HG03097 (cell line): ENCODE measurements around the gene TRIM72.
"Not testable (repeated sequence)": the region's sequence is repeated elsewhere in the genome, so short reads cannot be mapped to it uniquely, and the experiment has no call there.

Experiments
- ATAC-seq: cut with Tn5 transposase; IDR thresholded peaks from one replicate; pipeline ENCODE4 v1.9.1; 2021; ENCODE audit not compliant: unreplicated experiment, low FRiP score

The TRIM72 gene

GRCh38 chr16:31190061-31190460, 23.9 kb upstream of the TRIM72 start:
- no peak for ATAC-seq

- ATAC-seq: no peak
Observed at GRCh38 chr16:31190818-31191444, 23.0 kb upstream of the TRIM72 start.

DNA sequence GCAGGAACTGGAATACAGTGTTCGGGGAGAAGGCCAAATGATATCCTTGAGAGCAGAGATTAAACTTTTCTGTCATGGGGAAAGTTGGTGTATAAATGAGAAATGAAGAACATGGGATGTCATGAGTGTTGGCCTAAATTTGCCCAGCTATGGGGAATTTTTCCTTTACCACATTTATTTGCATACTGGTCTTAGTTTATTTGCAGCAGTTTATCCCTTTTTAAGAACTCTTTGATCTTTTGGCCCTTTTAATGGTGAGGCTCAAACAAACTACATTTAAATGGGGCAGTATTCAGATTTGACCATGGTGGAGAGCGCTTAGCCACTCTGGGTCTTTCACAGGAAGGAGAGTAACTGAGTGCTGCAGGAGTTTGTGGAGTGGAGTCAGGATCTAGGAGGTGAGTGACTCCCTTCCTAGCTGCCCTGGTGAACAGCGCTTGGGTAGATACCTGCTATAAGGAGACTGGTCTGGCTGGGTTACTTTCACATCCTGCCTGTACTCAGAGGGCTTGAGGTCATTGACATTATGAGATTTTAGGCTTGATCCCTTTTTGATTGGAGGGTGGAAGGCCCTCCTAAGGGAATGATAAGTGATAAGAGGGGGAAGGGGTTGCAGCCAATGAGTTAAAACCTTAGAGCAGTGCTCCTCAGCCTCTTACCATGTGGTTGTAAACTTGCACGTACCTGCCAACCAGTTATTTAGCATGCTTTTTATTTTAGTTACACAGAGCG, 22.1 kb upstream of the TRIM72 start:
- ATAC-seq: no peak

GRCh38 chr16:31192856-31193642, 20.9 kb upstream of the TRIM72 start:
- ATAC-seq: no peak

DNA sequence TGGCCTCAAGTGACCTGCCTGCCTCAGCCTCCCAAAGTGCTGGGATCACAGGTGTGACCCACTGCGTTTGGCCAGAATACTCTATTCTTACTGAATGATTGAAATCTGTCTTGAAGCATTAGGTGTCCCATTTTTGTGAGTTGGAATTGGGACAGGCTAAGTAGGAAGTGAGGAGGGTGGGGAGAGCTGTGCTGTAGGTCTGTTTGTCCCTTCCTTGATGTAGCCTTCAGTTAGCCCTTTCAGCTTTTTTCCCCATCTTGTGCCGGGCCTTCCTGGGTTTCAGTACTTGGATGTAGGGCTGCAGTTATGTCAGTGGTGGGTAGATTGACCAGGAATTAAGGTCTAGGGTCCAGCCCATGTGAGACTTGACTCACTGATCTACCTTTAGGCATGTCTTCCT, 20.0 kb upstream of the TRIM72 start:
- no peak for ATAC-seq

- ATAC-seq: no peak
Observed at GRCh38 chr16:31194898-31195297, 19.0 kb upstream of the TRIM72 start.

GRCh38 chr16:31195861-31196260, 18.1 kb upstream of the TRIM72 start:
- not testable (repeated sequence) for ATAC-seq

DNA sequence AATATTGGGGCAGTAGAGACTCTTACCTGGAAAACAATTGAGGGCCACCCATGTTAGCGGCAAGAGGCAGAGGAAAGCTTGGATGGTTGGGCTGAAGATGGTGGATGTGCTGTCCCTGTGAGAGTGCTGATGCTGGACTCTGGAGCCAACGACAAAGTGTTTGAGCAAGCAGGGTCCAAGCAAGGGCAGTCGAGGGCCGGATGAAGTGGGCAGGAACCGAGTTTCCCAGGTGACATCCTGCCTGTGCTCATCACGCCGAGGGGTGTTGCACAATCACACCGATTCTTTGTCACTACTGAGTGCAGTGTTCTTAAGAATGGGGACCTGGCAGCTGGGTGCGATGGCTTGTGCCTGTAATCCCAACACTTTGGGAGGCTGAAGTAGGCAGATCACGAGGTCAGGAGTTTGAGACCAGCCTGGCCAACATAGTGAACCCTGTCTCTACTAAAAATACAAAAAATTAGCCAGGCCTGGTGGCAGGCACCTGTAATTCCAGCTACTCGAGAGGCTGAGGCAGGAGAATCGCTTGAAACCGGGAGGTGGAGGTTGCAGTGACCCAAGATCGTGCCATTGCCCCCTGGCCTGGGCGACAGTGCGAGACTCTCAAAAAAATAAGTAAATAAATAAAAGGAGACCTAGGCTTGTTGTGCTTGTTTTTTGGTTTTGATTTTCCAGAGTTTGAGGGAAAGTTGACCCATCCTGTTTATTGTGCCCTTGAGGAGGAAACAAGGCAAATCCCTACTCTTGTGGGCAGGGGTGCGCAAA, 17.4 kb upstream of the TRIM72 start:
- ATAC-seq: no peak

DNA sequence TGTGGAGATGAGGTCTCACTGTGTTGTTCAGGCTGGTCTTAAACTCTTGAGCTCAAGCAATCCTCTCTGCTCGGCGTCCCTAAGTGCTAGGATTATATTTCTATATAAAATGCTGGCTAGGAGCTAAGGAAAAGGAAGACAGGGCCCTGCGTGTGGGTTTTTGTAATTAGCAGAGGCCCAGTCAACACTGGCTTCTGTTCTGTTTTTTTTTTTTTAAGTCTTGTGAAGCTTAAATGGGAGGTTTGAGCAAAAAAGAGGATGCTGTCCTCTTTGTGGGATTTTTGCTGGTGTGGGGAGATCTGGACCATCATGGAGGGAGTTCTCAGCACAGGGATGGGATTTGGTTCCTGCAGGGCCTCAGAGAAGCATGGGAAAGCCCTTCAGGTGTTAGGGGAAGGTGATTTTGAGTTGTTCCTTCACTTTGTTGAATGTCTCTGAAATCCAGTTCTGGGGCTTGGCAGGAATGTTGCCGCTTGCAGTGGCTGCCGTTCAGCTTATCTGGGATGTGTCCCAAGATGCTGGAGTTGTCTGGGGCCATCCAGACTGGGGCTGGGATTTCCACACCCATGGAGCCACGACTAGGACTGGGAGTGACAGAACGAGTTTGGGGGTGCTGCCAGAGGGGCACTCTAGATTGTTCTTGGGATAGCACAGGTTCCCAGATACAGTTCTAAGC, 15.6 kb upstream of the TRIM72 start:
- ATAC-seq: no peak

GRCh38 chr16:31199430-31200041, 14.4 kb upstream of the TRIM72 start:
- ATAC-seq: no peak

- ATAC-seq: not testable (repeated sequence)
Observed at GRCh38 chr16:31200111-31200510, 13.8 kb upstream of the TRIM72 start.

- ATAC-seq: no peak
Observed at GRCh38 chr16:31200821-31201568, 12.9 kb upstream of the TRIM72 start.

DNA sequence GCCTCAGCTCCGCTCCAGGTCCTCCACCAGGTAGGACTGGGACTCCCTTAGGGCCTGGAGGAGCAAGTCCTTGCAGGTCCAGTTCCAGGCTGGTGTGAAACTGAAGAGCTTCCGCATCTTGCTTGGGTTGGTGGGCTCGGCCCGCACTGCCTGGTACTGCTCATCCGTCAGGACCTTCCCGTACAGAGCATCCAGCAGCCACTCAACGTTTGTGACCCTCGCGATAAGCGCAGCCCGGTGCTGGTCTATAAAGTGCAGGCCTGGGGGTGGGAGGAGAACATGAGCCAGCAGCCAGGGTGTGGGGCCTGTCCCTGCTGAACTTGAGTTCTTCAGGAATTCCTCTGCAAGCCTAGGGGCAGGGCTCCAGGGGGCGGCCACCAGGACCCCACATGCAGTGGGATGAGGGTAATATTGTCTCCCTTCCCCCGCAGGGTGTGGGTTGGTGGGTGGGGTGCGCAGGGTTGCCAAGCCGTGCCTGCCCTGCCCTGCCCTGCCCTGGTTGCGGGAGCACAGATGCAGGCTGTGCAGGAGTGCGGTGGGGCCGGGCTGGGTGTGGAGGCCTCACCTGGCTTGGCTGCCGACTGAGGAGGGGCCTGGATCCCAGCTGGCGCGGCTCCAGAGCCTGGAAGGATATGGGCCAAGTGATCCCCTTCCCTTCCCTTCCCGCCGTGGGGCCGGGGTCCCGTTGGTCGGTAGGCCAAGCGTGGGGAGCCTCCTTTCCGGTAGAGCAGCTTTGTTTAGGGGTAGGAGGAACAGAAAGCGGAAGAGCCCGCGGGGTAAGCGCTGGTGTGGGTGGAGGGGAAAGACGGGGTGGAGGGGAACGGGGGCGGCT, 12.1 kb upstream of the TRIM72 start:
- no peak for ATAC-seq

- ATAC-seq: no peak
Observed at GRCh38 chr16:31202414-31203375, 11.2 kb upstream of the TRIM72 start, which contains the start of gene PYCARD. Gene PYCARD, minus strand, starts transcription at chr16:31202760. Its CDS starts 70 bp downstream, at chr16:31202690.

DNA sequence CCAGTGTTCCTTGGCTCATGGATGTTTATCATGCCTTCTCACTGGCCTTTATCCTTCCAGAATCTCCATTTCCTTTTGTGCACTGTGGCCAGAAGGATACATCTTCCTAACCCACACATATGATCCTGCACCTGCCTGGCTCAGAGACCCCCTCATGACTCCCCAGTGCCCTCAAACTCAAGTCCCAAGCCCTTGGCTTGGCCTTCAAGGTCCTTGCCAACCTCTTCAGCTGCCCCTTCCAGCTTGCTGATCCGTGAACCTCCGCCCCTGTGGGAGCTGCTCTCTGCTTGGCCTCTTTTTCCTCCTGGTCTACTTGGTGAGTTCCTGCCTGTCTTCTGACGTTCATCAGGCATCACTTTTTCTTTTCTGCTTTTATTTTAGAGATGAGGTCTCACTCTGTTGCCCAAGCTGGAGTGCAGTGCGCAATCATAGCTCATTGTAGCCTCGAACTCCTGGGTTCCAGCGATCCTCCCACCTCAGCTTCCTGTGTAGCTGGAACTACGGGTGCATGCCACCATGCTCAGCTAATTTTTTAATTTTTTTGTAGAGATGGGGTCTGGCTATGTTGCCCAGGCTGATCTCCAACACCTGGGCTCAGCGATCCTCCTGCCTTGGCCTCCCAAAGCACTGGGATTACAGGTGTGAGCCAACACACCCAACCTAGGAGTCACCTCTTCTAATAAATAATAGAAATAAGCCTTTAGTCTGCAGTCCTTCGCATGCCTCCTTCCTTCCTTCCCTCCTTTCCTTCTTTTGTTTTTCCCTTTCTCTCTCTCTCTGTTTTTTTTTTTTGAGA, 8.8 kb upstream of the TRIM72 start:
- no peak for ATAC-seq

DNA sequence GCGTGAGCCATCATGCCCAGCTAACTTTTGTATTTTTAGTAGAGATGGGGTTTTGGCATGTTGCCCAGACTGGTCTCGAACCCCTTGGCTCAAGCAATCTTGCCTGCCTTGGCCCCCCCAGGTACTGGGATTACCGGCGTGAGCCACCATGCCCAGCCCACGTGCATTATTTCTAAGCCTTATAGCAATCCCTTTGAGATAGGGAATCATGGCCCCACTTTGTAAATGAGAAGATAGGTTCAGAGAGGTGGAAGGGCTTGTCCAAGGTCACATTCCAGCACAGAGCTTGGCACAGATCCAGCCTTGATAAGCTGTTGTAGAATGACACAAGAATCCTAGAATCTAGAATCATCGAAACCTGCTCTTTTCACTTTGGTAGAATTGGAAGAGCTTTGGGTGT, 7.1 kb upstream of the TRIM72 start:
- no peak for ATAC-seq
